Neural cell (in vitro differentiated cells): ENCODE results near the gene C2orf72. TPM values are rescaled to one million over a fixed set of nuclear protein-coding genes. Genes with fewer than 3 reads are reported as not detected.

ENCODE experiments used
- H2AFZ ChIP-seq: fragments of 200-600, 300-800 bp; sonication (generic), shearing (Covaris generic); 2 replicates; pipeline ENCODE4 v1.6.0; 2014; ENCODE audit warnings: low read depth, mild to moderate bottlenecking, antibody characterized with exemption, low read length, moderate library complexity
- H3F3A ChIP-seq: fragments of 200-600 bp; shearing (Covaris generic); 2 replicates; pipeline ENCODE4 v1.6.1; 2016; ENCODE audit warnings: mild to moderate bottlenecking, moderate library complexity, mixed read lengths, antibody characterized with exemption, low read length; ENCODE audit not compliant: insufficient read depth, poor library complexity, severe bottlenecking
- H3K27ac ChIP-seq: fragments of 200-600, 300-800 bp; sonication (generic), shearing (Covaris generic); 2 replicates; pipeline ENCODE4 v1.5.1; 2014; ENCODE audit warnings: mild to moderate bottlenecking, low read length, moderate library complexity
- H3K27me3 ChIP-seq: fragments of 300-800, 200-600 bp; sonication (generic), shearing (Covaris generic); 2 replicates; pipeline ENCODE4 v1.6.0; 2014; ENCODE audit warnings: mild to moderate bottlenecking, low read depth, low read length, moderate library complexity; ENCODE audit not compliant: insufficient read depth
- H3K36me3 ChIP-seq: fragments of 300-800, 200-600 bp; sonication (generic), shearing (Covaris generic); 2 replicates; pipeline ENCODE4 v1.5.1; 2014; ENCODE audit warnings: mild to moderate bottlenecking, antibody characterized with exemption, low read length, moderate library complexity; ENCODE audit not compliant: insufficient read depth
- H3K4me2 ChIP-seq: fragments of 300-800, 200-600 bp; sonication (generic), shearing (Covaris generic); 2 replicates; pipeline ENCODE4 v1.6.0; 2014; ENCODE audit warnings: mild to moderate bottlenecking, low read length
- H3K4me3 ChIP-seq: fragments of 300-800, 200-600 bp; sonication (generic), shearing (Covaris generic); 2 replicates; pipeline ENCODE4 v1.5.1; 2014; ENCODE audit warnings: mild to moderate bottlenecking, low read length, moderate library complexity
- H3K79me2 ChIP-seq: fragments of 200-600 bp; shearing (Covaris generic); replicated peaks from 2 replicates; pipeline ENCODE4 v1.6.0; 2014; ENCODE audit warnings: mild to moderate bottlenecking, low read length, moderate library complexity; ENCODE audit not compliant: insufficient read depth
- H3K9ac ChIP-seq: fragments of 300-800, 200-600 bp; sonication (generic), shearing (Covaris generic); 2 replicates; pipeline ENCODE4 v1.6.1; 2016; ENCODE audit warnings: mild to moderate bottlenecking, low read length, mixed read lengths
- H3K9me2 ChIP-seq: fragments of 200-600 bp; shearing (Covaris generic); 2 replicates; pipeline ENCODE4 v1.6.1; 2016; ENCODE audit warnings: mild to moderate bottlenecking, low read length, mixed read lengths; ENCODE audit not compliant: insufficient read depth
- H3K9me3 ChIP-seq: fragments of 200-600, 300-800 bp; sonication (generic), shearing (Covaris generic); 2 replicates; pipeline ENCODE4 v1.6.1; 2016; ENCODE audit warnings: mild to moderate bottlenecking, mixed run types, low read length, moderate library complexity, mixed read lengths
- H4K20me1 ChIP-seq: fragments of 200-600 bp; shearing (Covaris generic); 2 replicates; pipeline ENCODE4 v1.6.1; 2016; ENCODE audit warnings: mild to moderate bottlenecking, mixed run types; ENCODE audit not compliant: insufficient read depth
- CTCF ChIP-seq: fragments of 450-650 bp; IDR thresholded peaks from 2 replicates; pipeline ENCODE4 v1.5.1; 2014; ENCODE audit warnings: antibody characterized with exemption, mild to moderate bottlenecking, moderate library complexity; ENCODE audit not compliant: poor library complexity, severe bottlenecking
- EP300 ChIP-seq: fragments of 450-650 bp; conservative IDR thresholded peaks from 2 replicates; pipeline ENCODE4 v1.6.1; 2014; ENCODE audit warnings: antibody characterized with exemption, mild to moderate bottlenecking, moderate library complexity; ENCODE audit not compliant: poor library complexity, severe bottlenecking
- EZH2 ChIP-seq: fragments of 200-600, 300-800 bp; shearing (Covaris generic), sonication (generic); IDR thresholded peaks from 2 replicates; pipeline ENCODE4 v1.6.1; 2014; ENCODE audit warnings: antibody characterized with exemption, low read length, borderline replicate concordance, mild to moderate bottlenecking; ENCODE audit not compliant: insufficient read depth, poor library complexity, severe bottlenecking
- MXI1 ChIP-seq: fragments of 450-650 bp; conservative IDR thresholded peaks from 2 replicates; pipeline ENCODE4 v1.6.1; 2014; ENCODE audit warnings: antibody characterized with exemption, mild to moderate bottlenecking; ENCODE audit not compliant: poor library complexity, severe bottlenecking
- POLR2AphosphoS5 ChIP-seq: IDR thresholded peaks from 2 replicates; pipeline ENCODE4 v1.6.1; 2012
- RAD21 ChIP-seq: fragments of 450-650 bp; conservative IDR thresholded peaks from 2 replicates; pipeline ENCODE4 v1.6.1; 2014; ENCODE audit warnings: antibody characterized with exemption, mild to moderate bottlenecking, moderate library complexity
- REST ChIP-seq: IDR thresholded peaks from 2 replicates; pipeline ENCODE4 v1.6.1; 2012; ENCODE audit warnings: borderline replicate concordance
- SMC3 ChIP-seq: fragments of 450-650 bp; conservative IDR thresholded peaks from 2 replicates; pipeline ENCODE4 v1.6.1; 2014; ENCODE audit warnings: antibody characterized with exemption, mild to moderate bottlenecking, moderate library complexity; ENCODE audit not compliant: poor library complexity
- TAF1 ChIP-seq: IDR thresholded peaks from 2 replicates; pipeline ENCODE4 v1.6.1; 2012; ENCODE audit warnings: low read depth
- polyA plus RNA-seq: library from polyadenylated mRNA; depleted of rRNA; stranded (reverse); fragments of >200 nt; gene quantifications from 2 replicates; pipeline ENCODE4 v1.2.3, GENCODE V29; 2014

Gene C2orf72
- polyA plus RNA-seq, 1 donor from 2014 or later, result 37.7 TPM

DNA sequence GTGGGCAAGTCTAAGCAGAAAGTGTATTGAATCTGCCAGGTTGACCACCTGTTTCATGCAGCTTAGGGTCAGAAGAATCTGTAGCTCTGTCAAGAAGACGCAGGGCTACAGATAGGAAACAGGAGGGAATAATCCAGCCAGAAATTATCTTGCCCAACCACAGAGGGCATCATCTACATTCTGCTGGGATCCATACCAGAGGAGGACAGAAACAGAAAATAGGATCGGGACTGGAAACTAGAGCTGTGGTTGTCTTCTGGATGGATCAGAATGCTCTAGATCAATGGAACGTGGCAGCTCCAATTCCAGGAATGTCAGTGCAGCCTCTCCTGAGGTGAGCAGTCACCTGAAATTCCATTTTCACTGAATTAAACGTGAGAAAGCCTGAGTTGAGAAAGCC, 37.8 kb upstream of the C2orf72 start:
- no peak overlapping the region for H3K4me3 ChIP-seq
- H3K79me2 ChIP-seq, result no peaks in the 10 kb centered on the region
- TF ChIP-seq CTCF (no peak), MXI1 (no peak), TAF1 (no peak), RAD21 (no peak), EZH2 (no peak)
- H3K9ac ChIP-seq, result no peak overlapping the region
- no peaks in the 10 kb centered on the region for H3K36me3 ChIP-seq
- no peak overlapping the region for H3K27ac ChIP-seq
- no peaks in the 10 kb centered on the region for H3K27me3 ChIP-seq
- H2AFZ ChIP-seq, result no peak overlapping the region
- no peaks in the 10 kb centered on the region for H3K9me3 ChIP-seq
- no peaks in the 10 kb centered on the region for H4K20me1 ChIP-seq
- no peak overlapping the region for H3K4me2 ChIP-seq
- H3F3A ChIP-seq, result no peaks in the 10 kb centered on the region
- H3K9me2 ChIP-seq, result no peaks in the 10 kb centered on the region

DNA sequence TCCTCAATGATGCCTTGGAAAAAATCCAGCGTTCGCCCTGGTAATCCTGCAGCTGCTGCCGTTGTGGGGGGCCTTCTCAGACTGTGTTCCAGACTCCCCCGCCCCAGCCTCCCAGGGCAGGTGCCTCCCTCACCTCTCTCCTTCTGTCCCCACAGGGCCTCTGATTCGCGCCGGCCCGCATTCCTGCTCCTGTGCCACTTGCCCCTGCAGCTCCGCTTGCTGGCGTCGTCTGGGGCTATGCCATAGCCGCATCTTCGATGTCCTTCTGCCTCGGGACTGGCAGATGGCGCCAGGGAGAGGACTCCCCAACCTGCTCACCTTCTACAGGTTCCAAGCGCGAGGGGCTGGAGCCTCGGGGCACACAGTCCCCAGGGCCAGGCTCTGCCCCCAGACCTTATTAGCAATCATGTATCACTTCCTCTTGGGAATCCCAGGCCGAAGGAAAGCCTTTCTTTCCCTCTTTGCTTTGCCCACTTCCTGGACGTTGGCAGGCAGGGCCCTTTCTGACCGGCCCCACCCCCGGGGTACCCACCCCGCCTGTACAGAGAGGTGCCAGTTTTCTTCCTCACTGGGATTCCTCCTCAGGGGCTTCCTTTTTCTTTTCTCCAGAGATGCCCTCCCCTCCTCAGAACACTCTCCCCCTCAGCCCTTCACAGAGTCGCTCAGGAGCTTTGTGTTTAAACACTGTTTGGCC, 37.0 kb upstream of the C2orf72 start:
- H3F3A ChIP-seq, result no peaks in the 10 kb centered on the region
- H3K36me3 ChIP-seq, result no peaks in the 10 kb centered on the region
- no peak overlapping the region for H3K4me3 ChIP-seq
- no peaks in the 10 kb centered on the region for H4K20me1 ChIP-seq
- H3K9ac ChIP-seq, result no peak overlapping the region
- H2AFZ ChIP-seq, result no peak overlapping the region
- no peak for TF ChIP-seq TAF1
- TF ChIP-seq EP300, result no peak
- TF ChIP-seq CTCF, result no peak
- TF ChIP-seq SMC3, result no peak
- TF ChIP-seq EZH2, result no peak
- no peak for TF ChIP-seq REST
- TF ChIP-seq RAD21, result no peak
- TF ChIP-seq MXI1, result no peak
- TF ChIP-seq POLR2AphosphoS5, result no peak
- H3K79me2 ChIP-seq, result no peaks in the 10 kb centered on the region
- H3K9me2 ChIP-seq, result no peaks in the 10 kb centered on the region
- H3K27ac ChIP-seq, result no peak overlapping the region
- H3K4me2 ChIP-seq, result no peak overlapping the region
- no peaks in the 10 kb centered on the region for H3K9me3 ChIP-seq
- H3K27me3 ChIP-seq, result no peaks in the 10 kb centered on the region
